Measurements from ENCODE around the gene ELOB. TPM values are rescaled to one million over a fixed set of nuclear protein-coding genes. Genes with fewer than 3 reads are reported as not detected.

The ELOB gene
- total and polyA plus RNA-seq, 10 of the 15 experiments (the other 5 are each of a cell fraction or from before 2014, with no cell fraction given), result 86.9 to 823 (median 263) TPM

- ChIA-PET SMC1A (ENCODE audit: uncharacterized antibody, unreplicated experiment) (interaction anchor here (1.6 kb wide), 1 partner anchor 22 kb away, joined by 3 read pairs; no protein-coding TSS in a partner anchor), CTCF (interaction anchor here (0.6 kb wide), 1 partner anchor 328 kb away, joined by 3 read pairs; no protein-coding TSS in a partner anchor), RAD21 (ENCODE audit: unreplicated experiment) (no interaction called here), POLR2A (no interaction called here)
- Histone ChIP-seq H4K20me1 (ENCODE audit: control insufficient read depth, insufficient read depth) (no peaks in the 10 kb centered on the region; the same call in none of the 2 replicates), H3K9me3 (replicated peaks; ENCODE audit: control insufficient read depth, insufficient read depth, low read length) (peaks cover 2% of the 10 kb centered on the region; the same call in 1 of the 3 replicates), H3K9ac (ENCODE audit: control insufficient read depth, insufficient read depth, low read length) (no peak overlapping the region), H3K27ac (ENCODE audit: control insufficient read depth, insufficient read depth) (no peak overlapping the region), H3K36me3 (ENCODE audit: control insufficient read depth in 2 of 2, insufficient read depth in 2 of 2, low read length in 1 of 2) (peaks cover 59 to 65% of the 10 kb centered on the region in 2 experiments), H3K4me3 (no peak overlapping the region), H3K4me2 (ENCODE audit: control insufficient read depth, insufficient read depth) (no peak overlapping the region), H2AFZ (ENCODE audit: control insufficient read depth, low read depth, low read length) (no peak overlapping the region), H3K27me3 (replicated peaks in 1 of 2; ENCODE audit: control insufficient read depth in 2 of 2, insufficient read depth in 2 of 2, low read length in 1 of 2) (no peaks in the 10 kb centered on the region), H3K4me1 (ENCODE audit: control insufficient read depth, insufficient read depth, low read length) (no peaks in the 10 kb centered on the region), H3K79me2 (ENCODE audit: control insufficient read depth, insufficient read depth, low read length) (peaks cover 8% of the 10 kb centered on the region)
- intact Hi-C loops (cut with micrococcal nuclease; ENCODE audit: unreplicated experiment), result no loop called here
- no peak for FAIRE-seq
- 73% methylated on average over 15 of the region's 17 CpGs for whole genome bisulfite sequencing (ENCODE audit: insufficient coverage, insufficient replicate concordance, low lambda C conversion rate, missing lambda C conversion rate)
- in situ Hi-C loops (cut with MboI), result no loop called here
- no peak for DNase-seq (ENCODE audit: low read depth, low spot score)
- no peak for TF ChIP-seq IRF5 (IDR thresholded peaks at IDR 0.05; ENCODE audit: borderline replicate concordance)
- peak; percentile 53 for TF ChIP-seq POLR2AphosphoS5 (IDR thresholded peaks at IDR 0.05; ENCODE audit: low read length)
- no peak for TF ChIP-seq TARDBP (IDR thresholded peaks at IDR 0.05; ENCODE audit: borderline replicate concordance)
- no peak for TF ChIP-seq TCF3 (IDR thresholded peaks at IDR 0.05; ENCODE audit: borderline replicate concordance, insufficient read depth, low read depth, low read length)
- no TSS peak for BruUV-seq (replicated peaks)
- no peak for ATAC-seq
Measured at GRCh38 chr16:2768403-2769089, 8.5 kb downstream of the ELOB start.

- no peak overlapping the region for H3K4me2 ChIP-seq (ENCODE audit: control insufficient read depth, insufficient read depth)
- intact Hi-C loops (cut with micrococcal nuclease; ENCODE audit: unreplicated experiment) (no loop called here), in situ Hi-C loops (cut with MboI) (no loop called here)
- TF ChIP-seq RAD51 (IDR thresholded peaks at IDR 0.05) (no peak), POLR2AphosphoS5 (IDR thresholded peaks at IDR 0.05; ENCODE audit: low read length) (peak; percentile 36; the same call in 1 of the 2 replicates), POLR2A (IDR thresholded peaks at IDR 0.05; ENCODE audit: low read depth, low read length) (peak; percentile 64)
- TF ChIP-seq, protein P1, sequence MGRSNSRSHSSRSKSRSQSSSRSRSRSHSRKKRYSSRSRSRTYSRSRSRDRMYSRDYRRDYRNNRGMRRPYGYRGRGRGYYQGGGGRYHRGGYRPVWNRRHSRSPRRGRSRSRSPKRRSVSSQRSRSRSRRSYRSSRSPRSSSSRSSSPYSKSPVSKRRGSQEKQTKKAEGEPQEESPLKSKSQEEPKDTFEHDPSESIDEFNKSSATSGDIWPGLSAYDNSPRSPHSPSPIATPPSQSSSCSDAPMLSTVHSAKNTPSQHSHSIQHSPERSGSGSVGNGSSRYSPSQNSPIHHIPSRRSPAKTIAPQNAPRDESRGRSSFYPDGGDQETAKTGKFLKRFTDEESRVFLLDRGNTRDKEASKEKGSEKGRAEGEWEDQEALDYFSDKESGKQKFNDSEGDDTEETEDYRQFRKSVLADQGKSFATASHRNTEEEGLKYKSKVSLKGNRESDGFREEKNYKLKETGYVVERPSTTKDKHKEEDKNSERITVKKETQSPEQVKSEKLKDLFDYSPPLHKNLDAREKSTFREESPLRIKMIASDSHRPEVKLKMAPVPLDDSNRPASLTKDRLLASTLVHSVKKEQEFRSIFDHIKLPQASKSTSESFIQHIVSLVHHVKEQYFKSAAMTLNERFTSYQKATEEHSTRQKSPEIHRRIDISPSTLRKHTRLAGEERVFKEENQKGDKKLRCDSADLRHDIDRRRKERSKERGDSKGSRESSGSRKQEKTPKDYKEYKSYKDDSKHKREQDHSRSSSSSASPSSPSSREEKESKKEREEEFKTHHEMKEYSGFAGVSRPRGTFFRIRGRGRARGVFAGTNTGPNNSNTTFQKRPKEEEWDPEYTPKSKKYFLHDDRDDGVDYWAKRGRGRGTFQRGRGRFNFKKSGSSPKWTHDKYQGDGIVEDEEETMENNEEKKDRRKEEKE (IDR thresholded peaks at IDR 0.05), result no peak
- H3K79me2 ChIP-seq (ENCODE audit: control insufficient read depth, insufficient read depth, low read length), result peaks cover 12% of the 10 kb centered on the region
- H2AFZ ChIP-seq (ENCODE audit: control insufficient read depth, low read depth, low read length), result no peak overlapping the region
- DNase-seq (ENCODE audit: low read depth, low spot score), result no peak
- H4K20me1 ChIP-seq (ENCODE audit: control insufficient read depth, insufficient read depth), result peaks cover 2% of the 10 kb centered on the region
- H3K9me3 ChIP-seq (replicated peaks; ENCODE audit: control insufficient read depth, insufficient read depth, low read length), result peaks cover 2% of the 10 kb centered on the region; the same call in 1 of the 3 replicates
- H3K27me3 ChIP-seq (replicated peaks in 1 of 2; ENCODE audit: control insufficient read depth in 2 of 2, insufficient read depth in 2 of 2, low read length in 1 of 2), result no peaks in the 10 kb centered on the region
- ChIA-PET SMC1A (ENCODE audit: uncharacterized antibody, unreplicated experiment) (no interaction called here), POLR2A (no interaction called here), RAD21 (ENCODE audit: unreplicated experiment) (no interaction called here), CTCF (no interaction called here)
- WGBS (ENCODE audit: insufficient coverage, insufficient replicate concordance, low lambda C conversion rate, missing lambda C conversion rate), result 86% methylated on average over 13 of the region's 14 CpGs
- peaks cover 65 to 67% of the 10 kb centered on the region in 2 experiments for H3K36me3 ChIP-seq (ENCODE audit: control insufficient read depth in 2 of 2, insufficient read depth in 2 of 2, low read length in 1 of 2)
- BruUV-seq (replicated peaks), result no TSS peak
- FAIRE-seq, result no peak
- H3K4me3 ChIP-seq, result no peak overlapping the region
- no peak overlapping the region for H3K27ac ChIP-seq (ENCODE audit: control insufficient read depth, insufficient read depth)
- H3K9ac ChIP-seq (ENCODE audit: control insufficient read depth, insufficient read depth, low read length), result no peak overlapping the region
- no peak for ATAC-seq
- no peaks in the 10 kb centered on the region for H3K4me1 ChIP-seq (ENCODE audit: control insufficient read depth, insufficient read depth, low read length)
Measured at GRCh38 chr16:2767891-2768290, 9.2 kb downstream of the ELOB start.
